K562 (cell line): ENCODE results near the gene OR52E2. TPM values are rescaled to one million over a fixed set of nuclear protein-coding genes. Genes with fewer than 3 reads are reported as not detected.
A peak's percentile ranks its signal among the peaks of the same experiment; 100 is the strongest.

Source experiments
- ATAC-seq: fragments of 200-7000 bp; cut with Tn5 transposase; 3 replicates; pipeline ENCODE4 v1.9.1; 2020; ENCODE audit warnings: moderate library complexity
- BruUV-seq: library from RNA; stranded (reverse); fragments of 400-500 nt; replicated peaks from 2 replicates; lab custom pipeline; 2021; lab: Mats Ljungman, UMichigan
- CTCF ChIA-PET: fragments of 300-600 bp; formaldehyde crosslinking; extraction: SDS; loops from one replicate; lab custom pipeline; 2021; ENCODE audit warnings: low intra/inter-chr PET ratio; lab: Yijun Ruan, JAX
- POLR2A ChIA-PET: fragments of 300-600, 350-650 bp; sonication (Branson Sonifier 250); formaldehyde crosslinking; extraction: SDS; loops from one replicate; lab custom pipeline; 2021; ENCODE audit warnings: antibody characterized with exemption, inconsistent platforms; lab: Yijun Ruan, JAX
- DNase-seq, 4 experiments: peaks; one replicate each; pipeline versions ENCODE4 v3.0.0 to v3.0.0-alpha.2; 2011 to 2018; ENCODE audit warnings: low spot score in 3 of 4, mixed read lengths in 3 of 4; ENCODE audit errors: extremely low read depth in 1 of 4
- FAIRE-seq: peaks from 2 replicates; lab custom pipeline; 2011; peaks lifted over from hg19 to GRCh38; lab: Jason Lieb, UNC
- H2AFZ ChIP-seq: 2 replicates; pipeline ENCODE4 v1.6.0; 2011; ENCODE audit warnings: low read depth, low read length, control low read depth, inconsistent platforms
- H3K27ac ChIP-seq: fragments of 200-600 bp; 3 replicates; pipeline ENCODE4 v1.8.0; 2011; ENCODE audit warnings: low read depth, mild to moderate bottlenecking, control low read depth, inconsistent platforms, low read length, moderate library complexity, mixed read lengths; ENCODE audit errors: extremely low read depth
- H3K27me3 ChIP-seq, 2 experiments: fragments of 300-600 bp in 1 of 2; 2 replicates in 1 of 2; 3 replicates in 1 of 2; pipeline versions ENCODE4 v1.6.0 to v1.8.0; 2011; ENCODE audit warnings: inconsistent platforms in 2 of 2, low read length in 2 of 2, mild to moderate bottlenecking in 1 of 2, mixed read lengths in 1 of 2, moderate library complexity in 1 of 2; ENCODE audit not compliant: control insufficient read depth in 2 of 2, insufficient read depth in 2 of 2
- H3K36me3 ChIP-seq: fragments of 300-600 bp; 3 replicates; pipeline ENCODE4 v1.8.0; 2011; ENCODE audit warnings: mild to moderate bottlenecking, low read length, inconsistent platforms; ENCODE audit not compliant: control insufficient read depth, insufficient read depth
- H3K4me1 ChIP-seq, 2 experiments: fragments of 200-600 bp in 1 of 2; replicated peaks in 1 of 2; 2 replicates in 1 of 2; 3 replicates in 1 of 2; pipeline versions ENCODE4 v1.5.1 to v1.8.0; 2011; ENCODE audit warnings: inconsistent platforms in 2 of 2, low read length in 2 of 2, mild to moderate bottlenecking in 1 of 2, mixed read lengths in 1 of 2, moderate library complexity in 1 of 2; ENCODE audit not compliant: control insufficient read depth in 2 of 2, insufficient read depth in 2 of 2
- H3K4me2 ChIP-seq: 2 replicates; pipeline ENCODE4 v1.6.1; 2011; ENCODE audit warnings: low read length, control low read depth, inconsistent platforms, mixed read lengths; ENCODE audit not compliant: insufficient read depth
- H3K4me3 ChIP-seq: fragments of 200-600 bp; sonication (generic), shearing (Covaris generic); 2 replicates; pipeline ENCODE4 v1.5.1; 2016; ENCODE audit warnings: control low read depth, inconsistent platforms
- H3K79me2 ChIP-seq: fragments of 200-600 bp; 3 replicates; pipeline ENCODE4 v1.8.0; 2011; ENCODE audit warnings: low read length, inconsistent platforms; ENCODE audit not compliant: control insufficient read depth, insufficient read depth
- H3K9ac ChIP-seq, 2 experiments: 2 replicates each; pipeline versions ENCODE4 v1.6.0 to v1.6.1; 2011; ENCODE audit warnings: low read depth in 2 of 2, low read length in 2 of 2, control low read depth in 1 of 2, inconsistent platforms in 1 of 2, mild to moderate bottlenecking in 1 of 2, mixed read lengths in 1 of 2; ENCODE audit not compliant: insufficient read depth in 1 of 2
- H3K9me1 ChIP-seq: one replicate; pipeline ENCODE4 v1.6.0; 2011; ENCODE audit warnings: inconsistent platforms, mild to moderate bottlenecking, low read length, moderate library complexity; ENCODE audit not compliant: control insufficient read depth, insufficient read depth
- H3K9me3 ChIP-seq: replicated peaks from 2 replicates; pipeline ENCODE4 v1.5.1; 2011; ENCODE audit warnings: low read depth, low read length, inconsistent platforms; ENCODE audit not compliant: control insufficient read depth, insufficient read depth
- H4K20me1 ChIP-seq: replicated peaks from 2 replicates; pipeline ENCODE4 v1.6.1; 2011; ENCODE audit warnings: low read length, inconsistent platforms, mixed read lengths; ENCODE audit not compliant: control insufficient read depth, insufficient read depth
- C11orf30 ChIP-seq: fragments of 450-650 bp; IDR thresholded peaks from 2 replicates; pipeline ENCODE4 v1.6.1; 2016; ENCODE audit warnings: low read depth, mild to moderate bottlenecking
- FIP1L1 ChIP-seq: fragments of 200-400 bp; formaldehyde crosslinking; IDR thresholded peaks from 2 replicates; pipeline ENCODE4 v1.6.1; 2018; ENCODE audit warnings: mild to moderate bottlenecking, low read depth, low read length; ENCODE audit not compliant: poor library complexity, severe bottlenecking
- HDAC1 ChIP-seq, 2 experiments: fragments of 450-650 bp; IDR thresholded peaks; 2 replicates each; pipeline ENCODE4 v1.6.1; 2016 to 2017; ENCODE audit warnings: inconsistent platforms in 1 of 2, mild to moderate bottlenecking in 1 of 2, moderate library complexity in 1 of 2
- MAFG ChIP-seq: fragments of 450-650 bp; conservative IDR thresholded peaks from 2 replicates; pipeline ENCODE4 v1.6.1; 2016; ENCODE audit warnings: missing genetic modification characterization, missing compliant biosample characterization
- POLR2AphosphoS5 ChIP-seq: IDR thresholded peaks from 2 replicates; pipeline ENCODE4 v1.6.1; 2011; ENCODE audit warnings: mild to moderate bottlenecking, low read depth, low read length, moderate library complexity; ENCODE audit not compliant: control insufficient read depth, insufficient read depth
- POU5F1 ChIP-seq: fragments of 150-350 bp; IDR thresholded peaks from 2 replicates; pipeline ENCODE4 v1.6.1; 2014; ENCODE audit warnings: borderline replicate concordance, low read length, low read depth, mild to moderate bottlenecking; ENCODE audit not compliant: partially characterized antibody
- ZNF316 ChIP-seq: fragments of 450-650 bp; IDR thresholded peaks from 2 replicates; pipeline ENCODE4 v1.6.1; 2016
- WGBS: fragments of 100-300 bp; shearing (Covaris generic); methylation state at CpG from one replicate; pipeline ENCODE4 v1.1.6; 2016; ENCODE audit warnings: low coverage, mixed read lengths; ENCODE audit not compliant: insufficient coverage; ENCODE audit errors: missing lambda C conversion rate; 5-methylcytosine and 5-hydroxymethylcytosine counted together
- in situ Hi-C: fragments of 300-500 bp; cut with MboI; formaldehyde crosslinking; loops from 4 replicates; pipeline ENCODE4 v1.15.0; 2018; ENCODE audit warnings: inconsistent platforms, mixed read lengths
- intact Hi-C: fragments of 100-400 bp; cut with micrococcal nuclease; formaldehyde crosslinking; loops from 2 replicates; pipeline ENCODE4 v1.14.2; 2022
- polyA plus RNA-seq, 8 experiments: library from polyadenylated mRNA; depleted of rRNA in 4 of 8; stranded (reverse) in 5 of 8; unstranded in 3 of 8; fragments of >200 nt; fragmentation: Nextera tagmentation in 2 of 8; fragmentation: Illumina TruSeq in 1 of 8; extraction: Ambion mirVana in 2 of 8; extraction: Trizol in 1 of 8; gene quantifications; 2 replicates each; pipeline versions ENCODE4 v1.2.1 to v1.2.3, GENCODE V29; 2011 to 2014; ENCODE audit warnings: inconsistent platforms in 1 of 8, missing spikeins in 1 of 8
- total RNA-seq, 7 experiments: library from RNA; depleted of rRNA in 6 of 7; stranded (reverse); fragments of >200 nt in 6 of 7; fragmentation: Illumina TruSeq in 2 of 7; extraction: Trizol in 2 of 7; gene quantifications; 2 replicates each; pipeline versions ENCODE4 v1.2.1 to v1.2.3, GENCODE V29; 2011 to 2021; ENCODE audit warnings: low replicate concordance in 1 of 7

OR52E2 gene
- total and polyA plus RNA-seq, 9 of the 15 experiments (the other 6 are each of a cell fraction or from before 2014, with no cell fraction given), result not detected

GRCh38 chr11:5081405-5081804 lies 22.0 kb upstream of the OR52E2 start:
- H3K9ac ChIP-seq, result no peak overlapping the region
- whole genome bisulfite sequencing, result 8% methylated on average over 2 of the region's 2 CpGs
- H3K4me1 ChIP-seq, result no peaks in the 10 kb centered on the region
- no peaks in the 10 kb centered on the region for H3K27me3 ChIP-seq
- no peak overlapping the region for H3K4me2 ChIP-seq
- no peaks in the 10 kb centered on the region for H3K9me3 ChIP-seq
- CTCF ChIA-PET, result no interaction called here
- TF ChIP-seq C11orf30, result peak; percentile 80
- TF ChIP-seq FIP1L1, result no peak
- TF ChIP-seq ZNF316, result peak; percentile 92
- TF ChIP-seq MAFG (tag), result peak; percentile 45; the same call in 1 of the 2 replicates
- TF ChIP-seq, all 486 proteins: peak for 3
- BruUV-seq, result no TSS peak
- H4K20me1 ChIP-seq, result no peaks in the 10 kb centered on the region
- H3K9me1 ChIP-seq, result no peaks in the 10 kb centered on the region
- POLR2A ChIA-PET, result no interaction called here
- intact Hi-C loops (no loop called here), in situ Hi-C loops (no loop called here)
- no peak for DNase-seq
- no peaks in the 10 kb centered on the region for H3K36me3 ChIP-seq
- no peak for FAIRE-seq
- H3K27ac ChIP-seq, result no peak overlapping the region
- no peak overlapping the region for H2AFZ ChIP-seq
- no peak overlapping the region for H3K4me3 ChIP-seq
- ATAC-seq, result no peak
- H3K79me2 ChIP-seq, result no peaks in the 10 kb centered on the region

- no peak overlapping the region for H3K4me2 ChIP-seq
- H3K27ac ChIP-seq, result no peak overlapping the region
- no peak for DNase-seq
- H3K36me3 ChIP-seq, result no peaks in the 10 kb centered on the region; the same call in 2 of the 3 replicates
- H3K9me3 ChIP-seq, result no peaks in the 10 kb centered on the region
- intact Hi-C loops (no loop called here), in situ Hi-C loops (no loop called here)
- no TSS peak for BruUV-seq
- H2AFZ ChIP-seq, result no peak overlapping the region
- no peak overlapping the region for H3K9ac ChIP-seq
- peak; percentile 42 for FAIRE-seq
- no peaks in the 10 kb centered on the region for H3K79me2 ChIP-seq
- CTCF ChIA-PET, result no interaction called here
- 0% methylated on average over 3 of the region's 3 CpGs for WGBS
- H3K4me3 ChIP-seq, result no peak overlapping the region
- TF ChIP-seq HDAC1 (IDR thresholded peaks at IDR 0.05), result no peak
- TF ChIP-seq POU5F1, result no peak
- no peak for TF ChIP-seq POLR2AphosphoS5
- H3K4me1 ChIP-seq, result no peaks in the 10 kb centered on the region
- POLR2A ChIA-PET, result no interaction called here
- H3K27me3 ChIP-seq, result no peaks in the 10 kb centered on the region; a peak in 1 of 5 replicates
- H4K20me1 ChIP-seq, result no peaks in the 10 kb centered on the region
- no peak for ATAC-seq
- H3K9me1 ChIP-seq, result no peaks in the 10 kb centered on the region
Observed at GRCh38 chr11:5071799-5072198, 12.4 kb upstream of the OR52E2 start.
